Measurements from ENCODE around the gene GNB4. TPM values are rescaled to one million over a fixed set of nuclear protein-coding genes. Genes with fewer than 3 reads are reported as not detected.

The GNB4 gene
- 62.5 and 66.7 TPM in 2 replicates for total RNA-seq (2012; rRNA removed)

DNA sequence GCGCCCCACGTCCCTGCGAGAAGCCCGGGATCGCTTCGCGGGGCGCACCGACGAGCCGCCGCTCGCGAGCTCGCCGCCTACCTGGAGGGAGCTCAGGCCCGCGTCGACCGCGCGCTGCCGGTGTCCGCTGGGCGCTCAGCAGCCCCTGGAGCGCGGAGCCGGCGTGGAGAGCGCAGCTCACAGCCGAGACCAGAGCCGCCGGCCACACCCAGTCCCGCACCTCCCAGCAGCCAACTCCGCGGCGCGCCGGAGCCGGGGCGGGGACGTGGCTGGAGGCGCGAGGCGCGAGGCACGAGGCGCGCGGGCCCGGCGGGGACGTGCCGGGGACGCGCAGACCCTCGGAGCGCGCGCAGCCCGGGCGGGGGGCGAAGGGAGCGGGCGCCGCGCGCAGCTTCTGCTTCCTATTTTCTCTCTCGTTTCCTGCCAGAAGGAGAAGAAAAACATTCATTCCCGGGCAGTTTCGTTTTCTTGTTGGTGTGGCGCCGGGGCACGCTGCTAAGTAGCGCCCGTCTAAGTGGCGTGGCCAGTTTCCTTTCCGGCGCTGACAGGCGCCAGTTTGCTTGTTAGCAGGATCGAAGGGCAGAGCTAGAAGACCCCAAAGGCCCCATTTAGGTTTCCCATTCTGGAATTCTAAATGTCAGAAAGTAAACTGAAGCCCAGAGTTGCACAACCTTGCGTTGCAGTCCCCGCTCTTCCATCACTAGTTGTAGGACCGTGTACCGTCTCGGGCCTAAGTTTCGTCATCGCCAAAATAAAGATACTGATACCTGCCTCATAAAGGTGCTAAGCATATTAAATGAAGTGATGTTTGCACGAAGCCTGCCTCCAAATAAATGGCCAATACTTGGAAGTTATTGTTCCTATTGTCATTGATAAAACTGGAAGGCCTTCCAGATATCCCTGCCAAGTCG is at the start of gene GNB4:
GNB4 (minus strand) TSS at position 206 of the 911 bp plus-strand sequence. CDS start 25,270 bp downstream, outside the sequence.
- H3K4me2 ChIP-seq (ENCODE audit: low read length), result peak within 1 kb of the TSS; percentile 95
- no peaks in the 10 kb centered on the region for H3K9me3 ChIP-seq (replicated peaks; ENCODE audit: low read length)
- peak within 1 kb of the TSS; percentile 92 for H3K9ac ChIP-seq (ENCODE audit: low read depth, low read length)
- H3K4me3 ChIP-seq (ENCODE audit: low read length), result peak within 1 kb of the TSS; percentile 89
- peaks cover 3% of the 10 kb centered on the region for H3K36me3 ChIP-seq (ENCODE audit: insufficient read depth, low read length)
- peaks cover 19% of the 10 kb centered on the region for H3K4me1 ChIP-seq (ENCODE audit: control insufficient read depth, insufficient read depth, low read length)
- no peaks in the 10 kb centered on the region for H3K27me3 ChIP-seq (ENCODE audit: control insufficient read depth, insufficient read depth, low read length)

DNA sequence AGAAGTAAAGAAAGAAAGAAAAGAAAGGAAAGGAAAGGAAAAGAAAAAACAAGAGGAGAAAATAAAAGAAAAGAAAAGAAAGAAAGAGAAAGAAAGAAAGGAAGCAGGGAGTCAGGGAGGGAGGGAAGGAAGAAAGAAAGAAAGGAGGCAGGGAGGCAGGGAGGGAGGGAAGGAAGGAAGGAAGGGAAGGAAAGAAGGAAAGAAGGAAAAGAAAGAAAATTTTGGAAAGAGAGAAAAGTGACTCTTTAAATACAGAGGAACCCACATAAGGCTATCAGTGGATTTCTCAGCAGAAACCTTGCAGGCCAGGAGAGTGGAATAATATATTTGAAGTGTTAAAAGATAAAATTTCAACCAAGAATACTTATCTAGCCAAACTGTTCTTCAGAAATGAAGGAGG is 44.2 kb upstream of the GNB4 start:
- Histone ChIP-seq H3K27me3 (ENCODE audit: control insufficient read depth, insufficient read depth, low read length) (no peaks in the 10 kb centered on the region), H3K36me3 (ENCODE audit: insufficient read depth, low read length) (no peaks in the 10 kb centered on the region), H3K4me2 (ENCODE audit: low read length) (no peak overlapping the region), H3K9me3 (replicated peaks; ENCODE audit: low read length) (peaks cover 8% of the 10 kb centered on the region), H3K9ac (ENCODE audit: low read depth, low read length) (no peak overlapping the region), H3K4me3 (ENCODE audit: low read length) (no peak overlapping the region), H3K4me1 (ENCODE audit: control insufficient read depth, insufficient read depth, low read length) (no peaks in the 10 kb centered on the region)

- H3K9me3 ChIP-seq (replicated peaks; ENCODE audit: low read length), result peaks cover 8% of the 10 kb centered on the region
- no peak overlapping the region for H3K4me2 ChIP-seq (ENCODE audit: low read length)
- no peaks in the 10 kb centered on the region for H3K36me3 ChIP-seq (ENCODE audit: insufficient read depth, low read length)
- no peaks in the 10 kb centered on the region for H3K4me1 ChIP-seq (ENCODE audit: control insufficient read depth, insufficient read depth, low read length)
- peaks cover 3% of the 10 kb centered on the region for H3K27me3 ChIP-seq (ENCODE audit: control insufficient read depth, insufficient read depth, low read length)
- no peak overlapping the region for H3K4me3 ChIP-seq (ENCODE audit: low read length)
- H3K9ac ChIP-seq (ENCODE audit: low read depth, low read length), result no peak overlapping the region
Observed at GRCh38 chr3:179493260-179493659, 42.0 kb upstream of the GNB4 start.

- peaks cover 3% of the 10 kb centered on the region for H3K27me3 ChIP-seq (ENCODE audit: control insufficient read depth, insufficient read depth, low read length)
- no peaks in the 10 kb centered on the region for H3K36me3 ChIP-seq (ENCODE audit: insufficient read depth, low read length)
- H3K4me2 ChIP-seq (ENCODE audit: low read length), result no peak overlapping the region
- H3K4me3 ChIP-seq (ENCODE audit: low read length), result no peak overlapping the region
- H3K9me3 ChIP-seq (replicated peaks; ENCODE audit: low read length), result no peaks in the 10 kb centered on the region
- H3K9ac ChIP-seq (ENCODE audit: low read depth, low read length), result no peak overlapping the region
- H3K4me1 ChIP-seq (ENCODE audit: control insufficient read depth, insufficient read depth, low read length), result no peaks in the 10 kb centered on the region
Observed at GRCh38 chr3:179488213-179488612, 36.9 kb upstream of the GNB4 start.

DNA sequence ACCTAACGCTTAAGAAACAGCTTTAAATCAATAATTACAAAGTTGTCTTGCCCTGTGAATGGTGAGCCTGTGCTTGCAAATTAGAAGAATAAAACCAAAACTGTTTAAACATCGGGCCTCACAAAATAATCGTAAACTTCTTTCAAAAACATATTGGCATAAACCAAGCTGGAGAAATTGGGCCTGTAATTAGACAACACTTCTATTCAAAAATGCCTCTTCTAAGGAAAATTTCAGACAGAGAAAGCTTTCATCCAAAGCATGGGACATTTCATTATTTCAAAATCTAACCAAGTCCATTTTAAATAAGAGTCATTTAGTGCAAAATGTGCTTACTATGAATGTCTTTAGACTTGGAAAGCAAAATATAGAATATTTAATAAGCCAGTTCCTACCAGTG is 35.5 kb upstream of the GNB4 start:
- Histone ChIP-seq H3K27me3 (ENCODE audit: control insufficient read depth, insufficient read depth, low read length) (peaks cover 3% of the 10 kb centered on the region), H3K9me3 (replicated peaks; ENCODE audit: low read length) (no peaks in the 10 kb centered on the region), H3K36me3 (ENCODE audit: insufficient read depth, low read length) (no peaks in the 10 kb centered on the region), H3K4me3 (ENCODE audit: low read length) (no peak overlapping the region), H3K4me1 (ENCODE audit: control insufficient read depth, insufficient read depth, low read length) (no peaks in the 10 kb centered on the region), H3K9ac (ENCODE audit: low read depth, low read length) (no peak overlapping the region), H3K4me2 (ENCODE audit: low read length) (no peak overlapping the region)

GRCh38 chr3:179482857-179483256 is 31.6 kb upstream of the GNB4 start:
- Histone ChIP-seq H3K9ac (ENCODE audit: low read depth, low read length) (no peak overlapping the region), H3K4me1 (ENCODE audit: control insufficient read depth, insufficient read depth, low read length) (no peaks in the 10 kb centered on the region), H3K4me3 (ENCODE audit: low read length) (no peak overlapping the region), H3K9me3 (replicated peaks; ENCODE audit: low read length) (no peaks in the 10 kb centered on the region), H3K36me3 (ENCODE audit: insufficient read depth, low read length) (no peaks in the 10 kb centered on the region), H3K4me2 (ENCODE audit: low read length) (no peak overlapping the region), H3K27me3 (ENCODE audit: control insufficient read depth, insufficient read depth, low read length) (no peaks in the 10 kb centered on the region)

DNA sequence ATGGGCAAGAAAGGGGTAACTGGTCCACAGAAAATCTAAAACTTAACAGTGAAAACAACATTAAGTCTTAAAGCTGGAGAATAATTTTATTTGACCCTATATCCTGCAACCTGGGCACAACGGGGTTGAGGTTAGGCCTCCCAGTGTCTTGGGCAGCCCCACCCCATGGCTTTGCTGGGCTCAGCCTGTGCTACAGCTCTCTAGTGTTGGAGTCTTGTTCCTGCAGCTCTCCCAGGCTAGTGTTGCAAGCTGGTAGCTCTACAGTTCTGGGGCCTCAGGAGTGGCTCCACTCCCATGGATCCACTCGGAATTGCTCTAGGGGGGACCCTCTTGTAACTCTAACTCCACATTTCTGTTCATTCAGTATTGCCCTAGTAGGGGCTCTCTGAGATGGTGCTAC is 24.9 kb upstream of the GNB4 start:
- H3K4me1 ChIP-seq (ENCODE audit: control insufficient read depth, insufficient read depth, low read length), result no peaks in the 10 kb centered on the region
- no peak overlapping the region for H3K4me3 ChIP-seq (ENCODE audit: low read length)
- no peak overlapping the region for H3K4me2 ChIP-seq (ENCODE audit: low read length)
- H3K9ac ChIP-seq (ENCODE audit: low read depth, low read length), result no peak overlapping the region
- no peaks in the 10 kb centered on the region for H3K9me3 ChIP-seq (replicated peaks; ENCODE audit: low read length)
- H3K27me3 ChIP-seq (ENCODE audit: control insufficient read depth, insufficient read depth, low read length), result no peaks in the 10 kb centered on the region
- no peaks in the 10 kb centered on the region for H3K36me3 ChIP-seq (ENCODE audit: insufficient read depth, low read length)

DNA sequence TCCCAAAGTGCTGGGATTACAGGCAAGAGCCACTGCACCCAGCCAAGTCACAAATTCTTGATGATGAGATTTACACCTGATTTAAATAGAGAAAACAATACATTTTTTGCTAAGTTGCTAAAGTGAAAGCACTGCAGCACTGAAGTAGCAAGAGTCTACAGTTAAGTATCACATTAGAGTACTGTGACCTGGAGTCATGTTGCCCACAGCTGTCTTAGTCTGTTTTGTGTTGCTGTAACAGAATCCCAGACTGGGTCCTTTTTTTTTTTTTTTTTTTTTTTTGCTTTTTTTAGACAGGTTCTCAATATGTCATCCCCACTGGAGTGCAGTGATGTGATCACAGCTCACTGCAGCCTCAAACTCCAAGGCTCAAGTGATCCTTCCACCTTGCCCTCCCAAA is 23.2 kb upstream of the GNB4 start:
- Histone ChIP-seq H3K4me3 (ENCODE audit: low read length) (no peak overlapping the region), H3K4me1 (ENCODE audit: control insufficient read depth, insufficient read depth, low read length) (no peaks in the 10 kb centered on the region), H3K4me2 (ENCODE audit: low read length) (no peak overlapping the region), H3K9me3 (replicated peaks; ENCODE audit: low read length) (no peaks in the 10 kb centered on the region), H3K36me3 (ENCODE audit: insufficient read depth, low read length) (no peaks in the 10 kb centered on the region), H3K27me3 (ENCODE audit: control insufficient read depth, insufficient read depth, low read length) (no peaks in the 10 kb centered on the region), H3K9ac (ENCODE audit: low read depth, low read length) (no peak overlapping the region)

- H3K9me3 ChIP-seq (replicated peaks; ENCODE audit: low read length), result no peaks in the 10 kb centered on the region
- H3K4me2 ChIP-seq (ENCODE audit: low read length), result no peak overlapping the region
- H3K36me3 ChIP-seq (ENCODE audit: insufficient read depth, low read length), result no peaks in the 10 kb centered on the region
- H3K4me3 ChIP-seq (ENCODE audit: low read length), result no peak overlapping the region
- H3K9ac ChIP-seq (ENCODE audit: low read depth, low read length), result no peak overlapping the region
- H3K4me1 ChIP-seq (ENCODE audit: control insufficient read depth, insufficient read depth, low read length), result no peaks in the 10 kb centered on the region
- H3K27me3 ChIP-seq (ENCODE audit: control insufficient read depth, insufficient read depth, low read length), result no peaks in the 10 kb centered on the region
Observed at GRCh38 chr3:179473565-179473964, 22.3 kb upstream of the GNB4 start.

- Histone ChIP-seq H3K27me3 (ENCODE audit: control insufficient read depth, insufficient read depth, low read length) (no peaks in the 10 kb centered on the region), H3K4me1 (ENCODE audit: control insufficient read depth, insufficient read depth, low read length) (no peaks in the 10 kb centered on the region), H3K4me2 (ENCODE audit: low read length) (no peak overlapping the region), H3K4me3 (ENCODE audit: low read length) (no peak overlapping the region), H3K36me3 (ENCODE audit: insufficient read depth, low read length) (no peaks in the 10 kb centered on the region), H3K9me3 (replicated peaks; ENCODE audit: low read length) (no peaks in the 10 kb centered on the region), H3K9ac (ENCODE audit: low read depth, low read length) (no peak overlapping the region)
Observed at GRCh38 chr3:179464323-179465092, 13.2 kb upstream of the GNB4 start.

GRCh38 chr3:179463319-179463718 is 12.0 kb upstream of the GNB4 start:
- no peak overlapping the region for H3K4me2 ChIP-seq (ENCODE audit: low read length)
- H3K9ac ChIP-seq (ENCODE audit: low read depth, low read length), result no peak overlapping the region
- no peak overlapping the region for H3K4me3 ChIP-seq (ENCODE audit: low read length)
- H3K9me3 ChIP-seq (replicated peaks; ENCODE audit: low read length), result no peaks in the 10 kb centered on the region
- no peaks in the 10 kb centered on the region for H3K36me3 ChIP-seq (ENCODE audit: insufficient read depth, low read length)
- H3K27me3 ChIP-seq (ENCODE audit: control insufficient read depth, insufficient read depth, low read length), result no peaks in the 10 kb centered on the region
- H3K4me1 ChIP-seq (ENCODE audit: control insufficient read depth, insufficient read depth, low read length), result no peaks in the 10 kb centered on the region

Data from skeletal muscle satellite cell (primary cell).